Measurements from ENCODE around the gene HES6. TPM values are rescaled to one million over a fixed set of nuclear protein-coding genes. Genes with fewer than 3 reads are reported as not detected.

HES6 gene
- total RNA-seq, 2 experiments from 2014 or later, result 13.1 to 13.8 TPM

DNA sequence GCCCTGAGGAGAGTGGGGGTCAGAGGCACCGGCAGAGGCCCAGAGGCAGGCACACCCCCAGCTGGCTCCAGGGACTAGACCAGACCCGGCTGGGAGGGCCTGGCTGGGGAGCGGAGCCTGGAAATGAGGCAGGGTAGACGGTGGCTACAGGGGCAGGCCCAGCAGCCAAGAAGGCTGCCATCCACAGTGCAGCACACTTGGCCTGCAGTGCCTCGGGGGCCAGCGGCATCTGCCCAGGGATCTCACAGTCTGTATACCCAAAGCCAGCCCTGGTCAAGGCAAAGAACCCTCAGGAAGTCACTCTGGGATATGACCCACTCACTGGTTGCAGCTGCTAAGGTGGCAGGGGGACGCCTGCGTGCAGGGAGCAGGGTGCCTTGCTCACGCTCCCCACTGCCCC, 30.8 kb upstream of the HES6 start:
- DNase-seq (ENCODE audit: low spot score), result no peak
- H3K36me3 ChIP-seq (ENCODE audit: insufficient read depth, low read length), result peaks cover 75% of the 10 kb centered on the region
- POLR2A ChIA-PET, result no interaction called here
- BruUV-seq (replicated peaks), result no TSS peak
- no peak overlapping the region for H3K4me3 ChIP-seq (ENCODE audit: low read depth, low read length, poor library complexity, severe bottlenecking)
- no peak overlapping the region for H3K4me2 ChIP-seq (ENCODE audit: low read length)
- no peak overlapping the region for H2AFZ ChIP-seq (ENCODE audit: low read length)
- H3K9me2 ChIP-seq (ENCODE audit: insufficient read depth, low read length), result no peaks in the 10 kb centered on the region
- H3K79me2 ChIP-seq (ENCODE audit: insufficient read depth, low read depth, low read length), result no peaks in the 10 kb centered on the region
- no peak overlapping the region for H3K27ac ChIP-seq (ENCODE audit: low read depth, low read length, poor library complexity, severe bottlenecking)
- intact Hi-C loops (cut with micrococcal nuclease; ENCODE audit: unreplicated experiment), result no loop called here
- H3K4me1 ChIP-seq (ENCODE audit: insufficient read depth, low read length, poor library complexity, severe bottlenecking), result no peaks in the 10 kb centered on the region
- no peaks in the 10 kb centered on the region for H4K20me1 ChIP-seq (ENCODE audit: insufficient read depth, low read length)
- CTCF ChIA-PET (ENCODE audit: unreplicated experiment), result no interaction called here
- no peaks in the 10 kb centered on the region for H3K9me3 ChIP-seq (ENCODE audit: low read length)
- TF ChIP-seq CTCF (conservative IDR thresholded peaks at IDR 0.05; ENCODE audit: low read length) (no peak), EZH2phosphoT487 (IDR thresholded peaks at IDR 0.05; ENCODE audit: borderline replicate concordance, low read depth, low read length) (no peak)

DNA sequence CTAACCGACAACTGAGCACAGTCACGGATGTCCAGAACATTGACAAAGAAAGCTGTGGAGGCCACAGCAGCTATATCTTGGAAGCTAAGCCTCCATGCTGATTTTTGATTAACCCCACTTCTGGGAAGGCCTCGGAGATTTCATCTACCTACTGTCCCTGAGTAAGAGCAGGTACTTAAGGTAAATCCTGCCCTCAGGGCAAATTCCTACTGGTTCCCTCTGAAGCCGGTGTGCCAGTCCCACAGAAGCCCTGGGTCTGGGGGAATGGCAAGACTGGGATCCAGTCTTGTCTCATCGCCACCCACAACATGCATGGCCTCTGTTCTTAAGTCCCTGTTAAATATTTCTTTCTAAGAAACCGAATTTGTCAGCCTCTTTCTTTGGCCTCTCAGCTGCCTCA, 29.9 kb upstream of the HES6 start:
- CTCF ChIA-PET (ENCODE audit: unreplicated experiment), result no interaction called here
- no TSS peak for BruUV-seq (replicated peaks)

More for the DNA sequence above, 29.9 kb upstream of the HES6 start:
- Histone ChIP-seq H3K27ac (ENCODE audit: low read depth, low read length, poor library complexity, severe bottlenecking) (no peak overlapping the region), H3K9me2 (ENCODE audit: insufficient read depth, low read length) (no peaks in the 10 kb centered on the region), H3K4me3 (ENCODE audit: low read depth, low read length, poor library complexity, severe bottlenecking) (no peak overlapping the region), H3K36me3 (ENCODE audit: insufficient read depth, low read length) (peaks cover 72% of the 10 kb centered on the region), H2AFZ (ENCODE audit: low read length) (no peak overlapping the region), H3K79me2 (ENCODE audit: insufficient read depth, low read depth, low read length) (no peaks in the 10 kb centered on the region), H3K4me2 (ENCODE audit: low read length) (no peak overlapping the region), H3K4me1 (ENCODE audit: insufficient read depth, low read length, poor library complexity, severe bottlenecking) (no peaks in the 10 kb centered on the region), H3K9me3 (ENCODE audit: low read length) (no peaks in the 10 kb centered on the region), H4K20me1 (ENCODE audit: insufficient read depth, low read length) (no peaks in the 10 kb centered on the region)
- no peak for TF ChIP-seq CTCF (conservative IDR thresholded peaks at IDR 0.05; ENCODE audit: low read length)
- no peak for TF ChIP-seq EZH2phosphoT487 (IDR thresholded peaks at IDR 0.05; ENCODE audit: borderline replicate concordance, low read depth, low read length)
- DNase-seq (ENCODE audit: low spot score), result no peak
- intact Hi-C loops (cut with micrococcal nuclease; ENCODE audit: unreplicated experiment), result no loop called here
- POLR2A ChIA-PET, result no interaction called here
